Measurements from ENCODE around the gene FBXO47.

Gene FBXO47

DNA sequence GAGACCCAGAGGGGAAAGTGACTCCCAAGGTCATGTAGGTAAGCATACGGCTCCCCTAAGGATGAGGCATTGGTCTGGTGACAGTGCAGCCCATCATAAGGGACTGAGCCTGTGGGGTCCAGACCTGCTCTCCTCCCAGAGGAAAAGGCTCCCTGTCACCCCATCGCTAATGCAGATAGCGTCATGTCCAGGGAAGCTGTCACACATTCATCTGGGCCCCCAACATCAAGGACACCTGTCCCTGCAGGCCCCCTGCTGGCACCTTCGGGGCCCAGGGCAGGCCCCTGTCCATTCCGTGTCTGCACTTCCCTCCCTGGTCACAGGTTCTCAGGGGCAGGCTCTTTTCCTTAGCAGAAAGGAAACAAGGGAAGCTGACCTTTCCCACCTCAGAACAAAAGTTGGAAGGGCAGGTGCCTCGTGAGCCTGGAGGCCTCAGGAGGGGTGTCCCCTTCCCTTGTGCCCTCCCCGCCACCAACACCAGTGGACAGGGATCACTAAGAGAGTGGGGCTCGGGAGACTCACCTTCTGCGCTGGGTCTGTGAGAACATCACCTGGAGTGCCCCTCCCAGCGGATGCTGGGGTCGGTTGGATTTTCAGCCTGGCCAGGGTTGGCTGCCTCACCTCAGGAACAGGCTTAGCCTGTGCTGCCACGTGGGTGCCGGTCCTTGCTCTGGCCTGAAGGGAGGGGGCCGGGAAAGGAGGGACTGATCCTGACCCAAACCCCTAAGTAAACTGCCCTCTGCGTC is 59.1 kb downstream of the FBXO47 start:
- H3K27me3 ChIP-seq (ENCODE audit: insufficient read depth, low read depth), result no peaks in the 10 kb centered on the region
- H3K4me2 ChIP-seq, result no peak overlapping the region
- no peak overlapping the region for H3K4me3 ChIP-seq (IDR thresholded peaks at IDR 0.05; ENCODE audit: insufficient read depth, low read depth, low read length)
- TF ChIP-seq CTCF (conservative IDR thresholded peaks at IDR 0.05; ENCODE audit: low read depth, low read length), result no peak
- no peaks in the 10 kb centered on the region for H3K4me1 ChIP-seq (ENCODE audit: low read depth, poor library complexity, severe bottlenecking)
- no peak overlapping the region for H2AFZ ChIP-seq (ENCODE audit: low read depth)
- H4K20me1 ChIP-seq (ENCODE audit: insufficient read depth), result no peaks in the 10 kb centered on the region
- H3K36me3 ChIP-seq (ENCODE audit: insufficient read depth), result no peaks in the 10 kb centered on the region
- H3K79me2 ChIP-seq (ENCODE audit: insufficient read depth, low read depth), result no peaks in the 10 kb centered on the region
- no peak overlapping the region for H3K9ac ChIP-seq
- H3K27ac ChIP-seq, result no peak overlapping the region

DNA sequence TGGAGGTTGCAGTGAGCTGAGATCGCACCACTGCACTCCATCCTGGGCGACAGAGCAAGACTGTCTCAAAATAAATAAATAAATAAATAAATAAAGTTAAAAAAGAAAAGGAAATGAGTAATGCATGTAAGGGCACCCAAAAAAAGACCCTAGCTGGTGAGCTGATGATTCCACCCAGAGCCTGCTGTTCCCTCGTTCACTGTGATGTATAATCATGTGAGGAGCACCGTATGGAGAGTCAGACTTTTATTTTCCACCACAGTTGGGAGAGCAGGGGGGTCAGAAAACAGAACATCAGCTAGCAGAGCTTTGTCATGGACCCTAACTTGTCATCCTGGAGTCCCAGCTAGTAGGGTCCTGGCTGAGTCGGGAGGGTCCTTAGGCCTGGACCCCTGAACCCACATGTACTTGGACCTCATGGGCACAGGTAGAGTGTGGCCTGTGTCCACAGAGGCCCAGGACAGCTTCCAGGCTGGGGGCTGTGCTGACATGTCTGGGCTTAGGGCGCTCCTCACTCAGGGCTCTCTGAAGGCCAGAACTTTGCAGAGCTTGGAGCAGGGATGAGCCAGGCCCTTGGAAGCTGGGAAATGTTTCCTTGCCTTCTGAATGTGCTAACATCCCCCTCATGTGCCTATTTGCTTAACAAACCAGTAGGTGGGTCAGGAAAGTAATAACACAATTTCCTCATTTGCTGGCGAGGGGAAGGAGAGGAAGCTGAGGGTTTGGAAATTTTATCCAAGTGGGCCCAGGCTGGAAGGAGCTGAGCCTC is 60.6 kb downstream of the FBXO47 start:
- Histone ChIP-seq H3K4me1 (ENCODE audit: low read depth, poor library complexity, severe bottlenecking) (no peaks in the 10 kb centered on the region), H3K27me3 (ENCODE audit: insufficient read depth, low read depth) (no peaks in the 10 kb centered on the region), H4K20me1 (ENCODE audit: insufficient read depth) (no peaks in the 10 kb centered on the region), H2AFZ (ENCODE audit: low read depth) (no peak overlapping the region), H3K79me2 (ENCODE audit: insufficient read depth, low read depth) (no peaks in the 10 kb centered on the region), H3K4me2 (no peak overlapping the region), H3K4me3 (IDR thresholded peaks at IDR 0.05; ENCODE audit: insufficient read depth, low read depth, low read length) (no peak overlapping the region), H3K27ac (no peak overlapping the region), H3K9ac (no peak overlapping the region), H3K36me3 (ENCODE audit: insufficient read depth) (no peaks in the 10 kb centered on the region)
- TF ChIP-seq CTCF (conservative IDR thresholded peaks at IDR 0.05; ENCODE audit: low read depth, low read length), result no peak

DNA sequence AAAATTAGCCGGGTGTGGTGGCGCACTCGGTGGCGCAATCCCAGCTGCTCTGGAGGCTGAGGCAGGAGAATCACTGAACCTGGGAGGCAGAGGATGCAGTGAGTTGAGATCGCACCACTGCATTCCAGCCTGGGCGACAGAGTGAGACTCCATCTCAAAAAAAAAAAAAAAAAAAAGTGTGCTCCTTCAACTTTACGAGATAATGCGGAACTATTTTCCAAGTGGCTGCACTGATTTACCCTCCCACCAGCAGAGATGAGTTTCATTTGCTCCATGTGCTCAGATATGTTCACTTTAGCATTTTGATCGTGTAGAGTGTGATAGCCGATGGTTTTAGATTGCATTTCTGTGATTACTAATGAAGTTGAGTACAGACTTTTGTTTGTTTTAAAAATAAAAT is 61.8 kb downstream of the FBXO47 start:
- Histone ChIP-seq H3K27ac (no peak overlapping the region), H4K20me1 (ENCODE audit: insufficient read depth) (no peaks in the 10 kb centered on the region), H3K9ac (no peak overlapping the region), H3K79me2 (ENCODE audit: insufficient read depth, low read depth) (no peaks in the 10 kb centered on the region), H3K4me1 (ENCODE audit: low read depth, poor library complexity, severe bottlenecking) (no peaks in the 10 kb centered on the region), H3K27me3 (ENCODE audit: insufficient read depth, low read depth) (no peaks in the 10 kb centered on the region), H3K36me3 (ENCODE audit: insufficient read depth) (no peaks in the 10 kb centered on the region), H3K4me3 (IDR thresholded peaks at IDR 0.05; ENCODE audit: insufficient read depth, low read depth, low read length) (no peak overlapping the region), H2AFZ (ENCODE audit: low read depth) (no peak overlapping the region), H3K4me2 (no peak overlapping the region)
- no peak for TF ChIP-seq CTCF (conservative IDR thresholded peaks at IDR 0.05; ENCODE audit: low read depth, low read length)

GRCh38 chr17:38904892-38905291 is 62.3 kb downstream of the FBXO47 start:
- no peak for TF ChIP-seq CTCF (conservative IDR thresholded peaks at IDR 0.05; ENCODE audit: low read depth, low read length)
- Histone ChIP-seq H3K4me2 (no peak overlapping the region), H3K9ac (no peak overlapping the region), H3K27me3 (ENCODE audit: insufficient read depth, low read depth) (no peaks in the 10 kb centered on the region), H3K79me2 (ENCODE audit: insufficient read depth, low read depth) (no peaks in the 10 kb centered on the region), H3K27ac (no peak overlapping the region), H3K4me3 (IDR thresholded peaks at IDR 0.05; ENCODE audit: insufficient read depth, low read depth, low read length) (no peak overlapping the region), H4K20me1 (ENCODE audit: insufficient read depth) (no peaks in the 10 kb centered on the region), H3K4me1 (ENCODE audit: low read depth, poor library complexity, severe bottlenecking) (peaks cover 2% of the 10 kb centered on the region), H3K36me3 (ENCODE audit: insufficient read depth) (no peaks in the 10 kb centered on the region), H2AFZ (ENCODE audit: low read depth) (no peak overlapping the region)
